ENCODE measurements around the gene NPTN. TPM values are rescaled to one million over a fixed set of nuclear protein-coding genes. Genes with fewer than 3 reads are reported as not detected.

Gene NPTN
- total and polyA plus RNA-seq, 12 donors: 89.9 to 212 (median 186) TPM

DNA sequence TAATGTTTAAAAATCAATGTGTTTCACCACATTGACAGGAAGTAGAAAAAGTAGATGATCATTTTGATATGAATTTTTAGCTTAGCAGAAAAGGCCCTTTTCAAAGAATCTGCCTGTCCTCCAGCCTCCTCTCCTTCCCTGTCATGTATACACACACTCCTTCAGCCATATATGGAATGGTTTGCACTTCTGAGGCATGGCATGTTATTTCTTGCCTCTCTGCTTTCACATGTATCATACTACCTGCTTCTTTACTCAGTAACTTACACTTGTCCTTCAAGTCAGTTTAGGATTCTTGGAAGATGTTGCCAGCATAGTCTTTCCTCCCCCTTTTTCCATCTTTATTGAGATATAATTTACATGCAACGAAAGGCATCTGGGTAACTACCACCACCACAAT is 111.2 kb downstream of the NPTN start:
- intact Hi-C loops (cut with DNase I): no loop called here
- Histone ChIP-seq H3K36me3 (no peaks in the 10 kb centered on the region), H3K4me3 (no peak overlapping the region), H3K9me3 (peaks cover 0 to 4% (median 0%) of the 10 kb centered on the region in 11 donors), H3K27ac (no peak overlapping the region), H3K4me1 (peaks cover 0 to 25% (median 9%) of the 10 kb centered on the region in 9 donors), H3K27me3 (no peaks in the 10 kb centered on the region)
- TF ChIP-seq, protein P1, sequence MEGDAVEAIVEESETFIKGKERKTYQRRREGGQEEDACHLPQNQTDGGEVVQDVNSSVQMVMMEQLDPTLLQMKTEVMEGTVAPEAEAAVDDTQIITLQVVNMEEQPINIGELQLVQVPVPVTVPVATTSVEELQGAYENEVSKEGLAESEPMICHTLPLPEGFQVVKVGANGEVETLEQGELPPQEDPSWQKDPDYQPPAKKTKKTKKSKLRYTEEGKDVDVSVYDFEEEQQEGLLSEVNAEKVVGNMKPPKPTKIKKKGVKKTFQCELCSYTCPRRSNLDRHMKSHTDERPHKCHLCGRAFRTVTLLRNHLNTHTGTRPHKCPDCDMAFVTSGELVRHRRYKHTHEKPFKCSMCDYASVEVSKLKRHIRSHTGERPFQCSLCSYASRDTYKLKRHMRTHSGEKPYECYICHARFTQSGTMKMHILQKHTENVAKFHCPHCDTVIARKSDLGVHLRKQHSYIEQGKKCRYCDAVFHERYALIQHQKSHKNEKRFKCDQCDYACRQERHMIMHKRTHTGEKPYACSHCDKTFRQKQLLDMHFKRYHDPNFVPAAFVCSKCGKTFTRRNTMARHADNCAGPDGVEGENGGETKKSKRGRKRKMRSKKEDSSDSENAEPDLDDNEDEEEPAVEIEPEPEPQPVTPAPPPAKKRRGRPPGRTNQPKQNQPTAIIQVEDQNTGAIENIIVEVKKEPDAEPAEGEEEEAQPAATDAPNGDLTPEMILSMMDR (IDR thresholded peaks at IDR 0.05): no peak
- 93 to 96% methylated on average over 1 of the region's 1 CpG for WGBS, 2 donors
- DNase-seq (no peak), ATAC-seq (no peak)

DNA sequence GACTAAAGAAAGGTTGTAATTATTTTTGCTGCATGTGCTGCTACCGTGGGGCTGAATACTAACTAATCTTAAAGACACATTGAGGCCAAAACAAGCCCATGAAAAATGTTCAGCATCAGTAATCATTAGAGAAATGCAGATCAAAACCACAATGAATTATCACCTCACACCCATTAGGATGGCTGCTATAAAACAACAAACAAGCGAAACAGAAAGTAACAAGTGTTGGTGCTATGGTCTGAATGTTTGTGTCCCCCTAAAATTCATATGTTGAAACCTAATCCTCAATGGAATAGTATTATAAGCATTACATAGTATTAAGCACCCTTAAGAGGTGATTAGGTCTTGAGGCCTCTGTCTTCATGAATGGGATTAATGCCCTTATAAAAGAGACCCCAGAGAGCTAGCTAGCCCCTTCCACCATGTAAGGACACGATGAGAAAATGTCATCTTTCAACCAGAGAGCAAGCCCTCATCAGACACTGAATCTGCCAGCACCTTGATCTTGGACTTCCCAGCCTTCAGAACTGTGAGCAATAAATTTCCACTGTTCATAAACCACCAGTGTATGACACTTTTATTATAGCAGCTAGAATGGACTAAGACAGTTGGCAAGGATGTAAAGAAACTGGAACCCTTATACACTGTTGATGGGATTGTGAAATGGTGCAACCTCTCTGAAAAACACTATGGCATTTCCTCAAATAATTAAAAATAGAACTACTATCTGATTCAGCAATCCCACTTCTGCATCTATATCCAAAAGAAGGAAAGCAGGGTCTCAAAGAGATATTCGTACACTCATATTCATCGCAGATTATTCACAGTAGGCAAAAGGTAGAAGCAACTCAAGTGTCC is 114.1 kb downstream of the NPTN start:
- ATAC-seq (no peak), DNase-seq (no peak)
- H3K27me3 ChIP-seq: no peaks in the 10 kb centered on the region
- intact Hi-C loops (cut with DNase I): loop anchor here in 3 of 10 donors (5.0 to 10.0 kb wide), 3 partner anchors 127 to 147 kb away; no protein-coding TSS in a partner anchor
- peak overlapping the region in 5 of 10 donors; percentile 18 to 73 (median 71) for H3K27ac ChIP-seq
- peaks cover 0 to 8% (median 0%) of the 10 kb centered on the region in 11 donors for H3K9me3 ChIP-seq
- no peaks in the 10 kb centered on the region for H3K36me3 ChIP-seq
- TF ChIP-seq, protein P1 (IDR thresholded peaks at IDR 0.05): no peak
- no peak overlapping the region for H3K4me3 ChIP-seq
- 80 to 82% methylated on average over 5 of the region's 5 CpGs for WGBS, 2 donors
- peaks cover 0 to 25% (median 9%) of the 10 kb centered on the region in 9 donors for H3K4me1 ChIP-seq

DNA sequence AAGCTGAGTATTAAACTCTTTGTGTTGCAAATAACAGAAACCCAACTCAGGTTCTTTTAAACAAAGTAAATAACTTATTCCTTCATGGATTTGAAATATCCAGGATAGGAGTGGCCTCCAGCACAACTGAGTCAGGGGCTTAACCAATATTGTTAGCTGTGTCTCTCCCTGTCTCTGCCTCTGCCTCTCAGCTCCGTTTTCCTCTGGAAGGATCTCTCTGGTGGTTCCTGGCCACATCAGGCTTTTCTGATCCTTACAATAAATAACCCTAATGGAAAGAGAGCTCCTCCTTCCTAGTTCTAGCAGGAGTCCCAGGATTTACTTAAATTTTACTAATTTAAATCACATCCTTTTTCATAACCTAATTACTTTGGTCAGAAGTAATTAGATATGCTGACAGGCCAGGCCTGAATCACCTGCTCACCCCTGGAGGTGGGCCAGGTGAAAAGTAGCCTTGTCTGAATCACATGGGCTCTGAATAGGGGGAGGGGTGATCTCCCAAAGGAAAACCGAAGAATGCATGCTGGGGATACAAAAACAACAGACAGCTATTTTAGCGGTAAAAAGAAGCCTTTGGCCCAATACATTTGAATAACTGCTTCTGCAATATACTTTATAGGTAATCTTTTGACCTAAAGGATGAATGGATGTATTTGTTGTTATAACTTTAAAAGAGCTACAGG is 114.9 kb downstream of the NPTN start:
- WGBS, 2 donors: 21 to 34% methylated on average over 3 of the region's 3 CpGs
- TF ChIP-seq, protein P1 (IDR thresholded peaks at IDR 0.05): no peak
- intact Hi-C loops (cut with DNase I): loop anchor here in 3 of 10 donors (5.0 to 10.0 kb wide), 3 partner anchors 126 to 146 kb away; no protein-coding TSS in a partner anchor
- peak overlapping the region in 9 of 10 donors; percentile 18 to 78 (median 71) for H3K27ac ChIP-seq
- peaks cover 0 to 25% (median 9%) of the 10 kb centered on the region in 9 donors for H3K4me1 ChIP-seq
- peak in 5 of 8 donors; percentile 43 to 79 (median 51) for ATAC-seq
- no peak overlapping the region for H3K4me3 ChIP-seq
- peak in 1 of 2 donors; percentile 11 for DNase-seq
- H3K36me3 ChIP-seq: no peaks in the 10 kb centered on the region
- H3K27me3 ChIP-seq: no peaks in the 10 kb centered on the region
- peaks cover 0 to 8% (median 0%) of the 10 kb centered on the region in 11 donors for H3K9me3 ChIP-seq

DNA sequence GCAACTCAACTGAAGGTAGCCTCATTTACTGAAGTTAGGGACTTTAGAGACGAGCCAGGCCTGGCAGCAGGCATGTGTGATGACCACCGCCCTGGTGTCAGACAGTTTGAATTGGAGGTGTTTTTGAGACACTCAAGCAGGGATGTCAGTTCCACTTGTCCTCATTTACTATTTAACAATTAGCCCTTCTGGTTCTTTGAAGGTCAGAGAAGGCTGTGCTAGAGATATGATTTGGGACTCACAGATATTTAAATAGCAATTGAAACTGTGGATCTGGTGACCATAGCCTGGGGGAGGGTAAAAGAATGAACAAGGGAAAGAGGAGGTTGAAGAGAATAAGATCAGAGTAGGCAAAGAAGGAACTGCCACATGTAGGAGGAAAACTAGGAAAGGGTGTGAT is 115.6 kb downstream of the NPTN start:
- TF ChIP-seq, protein P1 (IDR thresholded peaks at IDR 0.05): no peak
- H3K4me3 ChIP-seq: no peak overlapping the region
- peaks cover 0 to 25% (median 9%) of the 10 kb centered on the region in 9 donors for H3K4me1 ChIP-seq
- H3K36me3 ChIP-seq: no peaks in the 10 kb centered on the region
- ATAC-seq (peak; percentile 80 to 96 (median 93)), DNase-seq (peak; percentile 22 to 24)
- no peaks in the 10 kb centered on the region for H3K27me3 ChIP-seq
- WGBS, 2 donors: 47 to 68% methylated on average over 2 of the region's 2 CpGs
- H3K27ac ChIP-seq: peak overlapping the region; percentile 11 to 78 (median 67)
- peaks cover 0 to 8% (median 0%) of the 10 kb centered on the region in 11 donors for H3K9me3 ChIP-seq
- intact Hi-C loops (cut with DNase I): loop anchor here in 3 of 10 donors (5.0 to 10.0 kb wide), 3 partner anchors 125 to 145 kb away; no protein-coding TSS in a partner anchor
